SK-N-SH treated with all-trans-retinoic acid at 6 μM for 48 hours (cell line): ENCODE measurements around the gene FAM200A.
"Not testable (repeated sequence)": the region's sequence is repeated elsewhere in the genome, so short reads cannot be mapped to it uniquely, and the experiment has no call there.

ENCODE experiments used
- ATAC-seq: fragments of 200-7000 bp; cut with Tn5 transposase; 3 replicates; pipeline ENCODE4 v1.9.1; 2020; ENCODE audit warnings: mild to moderate bottlenecking, moderate library complexity
- ARNTL ChIP-seq: fragments of 450-650 bp; formaldehyde crosslinking; IDR thresholded peaks from 2 replicates; pipeline ENCODE4 v1.5.0; 2020; ENCODE audit warnings: low read depth, mild to moderate bottlenecking, moderate library complexity, borderline replicate concordance
- BACH2 ChIP-seq: fragments of 250-450 bp; sonication (Bioruptor Pico); IDR thresholded peaks from 2 replicates; pipeline ENCODE4 v1.9.0; 2021; ENCODE audit warnings: mild to moderate bottlenecking, borderline replicate concordance
- CSDC2 ChIP-seq: fragments of 250-450 bp; sonication (Bioruptor Pico); IDR thresholded peaks from 2 replicates; pipeline ENCODE4 v1.5.0; 2020; ENCODE audit warnings: mild to moderate bottlenecking, moderate library complexity
- CSRNP3 ChIP-seq: fragments of 250-450 bp; sonication (Bioruptor Pico); IDR thresholded peaks from 2 replicates; pipeline ENCODE4 v1.5.1; 2021; ENCODE audit warnings: mild to moderate bottlenecking, moderate library complexity
- GLIS3 ChIP-seq: fragments of 250-450 bp; sonication (Bioruptor Pico); IDR thresholded peaks from 2 replicates; pipeline ENCODE4 v1.5.0; 2020; ENCODE audit warnings: mild to moderate bottlenecking, moderate library complexity
- ISL1 ChIP-seq: fragments of 250-450 bp; sonication (Bioruptor Pico); IDR thresholded peaks from 2 replicates; pipeline ENCODE4 v2.1.2; 2022; ENCODE audit warnings: mild to moderate bottlenecking, moderate library complexity
- OSR1 ChIP-seq: fragments of 250-450 bp; sonication (Bioruptor Pico); IDR thresholded peaks from 2 replicates; pipeline ENCODE4 v1.8.0; 2022; ENCODE audit warnings: moderate library complexity, mild to moderate bottlenecking, inconsistent platforms
- POU6F1 ChIP-seq: fragments of 250-450 bp; sonication (Bioruptor Pico); IDR thresholded peaks from 2 replicates; pipeline ENCODE4 v1.8.0; 2021; ENCODE audit warnings: low read depth, mild to moderate bottlenecking, moderate library complexity, borderline replicate concordance
- PPARA ChIP-seq: fragments of 250-450 bp; sonication (Bioruptor Pico); IDR thresholded peaks from 2 replicates; pipeline ENCODE4 v1.5.0; 2020; ENCODE audit warnings: mild to moderate bottlenecking, borderline replicate concordance
- RARB ChIP-seq: fragments of 250-450 bp; sonication (Bioruptor Pico); IDR thresholded peaks from 2 replicates; pipeline ENCODE4 v1.8.0; 2021; ENCODE audit warnings: mild to moderate bottlenecking, moderate library complexity
- SNAI2 ChIP-seq: fragments of 250-450 bp; sonication (Bioruptor Pico); IDR thresholded peaks from 2 replicates; pipeline ENCODE4 v1.5.0; 2020; ENCODE audit warnings: mild to moderate bottlenecking, moderate library complexity
- TCF4 ChIP-seq: fragments of 250-450 bp; sonication (Bioruptor Pico); IDR thresholded peaks from 2 replicates; pipeline ENCODE4 v1.8.0; 2021; ENCODE audit warnings: mild to moderate bottlenecking, moderate library complexity, borderline replicate concordance
- ZC3H10 ChIP-seq: fragments of 250-450 bp; sonication (Bioruptor Pico); IDR thresholded peaks from 2 replicates; pipeline ENCODE4 v1.5.1; 2021; ENCODE audit warnings: mild to moderate bottlenecking, moderate library complexity
- ZNF565 ChIP-seq: fragments of 450-650 bp; formaldehyde crosslinking; conservative IDR thresholded peaks from 2 replicates; pipeline ENCODE4 v1.5.0; 2020; ENCODE audit warnings: low read depth, mild to moderate bottlenecking, moderate library complexity
- ZNF70 ChIP-seq: fragments of 450-650 bp; formaldehyde crosslinking; IDR thresholded peaks from 2 replicates; pipeline ENCODE4 v1.5.0; 2020; ENCODE audit warnings: mild to moderate bottlenecking, moderate library complexity
- ZNF8 ChIP-seq: fragments of 450-650 bp; formaldehyde crosslinking; IDR thresholded peaks from 2 replicates; pipeline ENCODE4 v1.5.0; 2020; ENCODE audit warnings: mild to moderate bottlenecking, moderate library complexity
- TF ChIP-seq, protein P1 (sequence below): fragments of 250-450 bp; sonication (Bioruptor Pico); IDR thresholded peaks from 2 replicates; pipeline ENCODE4 v1.8.0; 2020; ENCODE audit warnings: mild to moderate bottlenecking, moderate library complexity, borderline replicate concordance
- TF ChIP-seq, protein P2 (sequence below): fragments of 250-450 bp; sonication (Bioruptor Pico); IDR thresholded peaks from 2 replicates; pipeline ENCODE4 v1.5.0; 2020; ENCODE audit warnings: mild to moderate bottlenecking, moderate library complexity
- TF ChIP-seq, protein P3 (sequence below): fragments of 250-450 bp; sonication (Bioruptor Pico); IDR thresholded peaks from 2 replicates; pipeline ENCODE4 v1.5.1; 2020; ENCODE audit warnings: low read depth, mild to moderate bottlenecking, moderate library complexity

The FAM200A gene

DNA sequence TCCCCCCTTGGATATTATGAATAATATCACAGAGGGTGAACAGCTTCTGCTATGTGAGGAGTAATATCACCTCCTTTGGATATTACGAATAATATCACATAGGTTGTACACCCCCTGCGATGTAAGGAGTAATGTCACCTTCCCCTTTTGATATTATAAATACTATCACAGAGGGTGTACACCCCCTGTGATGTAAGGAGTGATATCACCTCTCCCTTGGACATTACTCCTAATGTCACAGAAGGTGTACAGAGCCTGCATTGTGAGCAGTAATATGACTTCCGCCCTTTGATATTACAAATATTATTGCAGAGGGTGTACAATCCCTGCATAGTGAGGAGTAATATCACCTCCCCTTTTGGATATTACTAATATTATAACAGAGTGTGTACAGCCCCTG, 37.0 kb upstream of the FAM200A start:
- no peak for TF ChIP-seq CSRNP3 (CRISPR knock-in tag)
- TF ChIP-seq ZNF70: no peak
- no peak for TF ChIP-seq TCF4
- TF ChIP-seq BACH2 (CRISPR knock-in tag): no peak
- TF ChIP-seq, protein P1, sequence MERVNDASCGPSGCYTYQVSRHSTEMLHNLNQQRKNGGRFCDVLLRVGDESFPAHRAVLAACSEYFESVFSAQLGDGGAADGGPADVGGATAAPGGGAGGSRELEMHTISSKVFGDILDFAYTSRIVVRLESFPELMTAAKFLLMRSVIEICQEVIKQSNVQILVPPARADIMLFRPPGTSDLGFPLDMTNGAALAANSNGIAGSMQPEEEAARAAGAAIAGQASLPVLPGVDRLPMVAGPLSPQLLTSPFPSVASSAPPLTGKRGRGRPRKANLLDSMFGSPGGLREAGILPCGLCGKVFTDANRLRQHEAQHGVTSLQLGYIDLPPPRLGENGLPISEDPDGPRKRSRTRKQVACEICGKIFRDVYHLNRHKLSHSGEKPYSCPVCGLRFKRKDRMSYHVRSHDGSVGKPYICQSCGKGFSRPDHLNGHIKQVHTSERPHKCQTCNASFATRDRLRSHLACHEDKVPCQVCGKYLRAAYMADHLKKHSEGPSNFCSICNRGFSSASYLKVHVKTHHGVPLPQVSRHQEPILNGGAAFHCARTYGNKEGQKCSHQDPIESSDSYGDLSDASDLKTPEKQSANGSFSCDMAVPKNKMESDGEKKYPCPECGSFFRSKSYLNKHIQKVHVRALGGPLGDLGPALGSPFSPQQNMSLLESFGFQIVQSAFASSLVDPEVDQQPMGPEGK (CRISPR knock-in tag): no peak
- TF ChIP-seq CSDC2 (CRISPR knock-in tag): no peak
- TF ChIP-seq, protein P2, sequence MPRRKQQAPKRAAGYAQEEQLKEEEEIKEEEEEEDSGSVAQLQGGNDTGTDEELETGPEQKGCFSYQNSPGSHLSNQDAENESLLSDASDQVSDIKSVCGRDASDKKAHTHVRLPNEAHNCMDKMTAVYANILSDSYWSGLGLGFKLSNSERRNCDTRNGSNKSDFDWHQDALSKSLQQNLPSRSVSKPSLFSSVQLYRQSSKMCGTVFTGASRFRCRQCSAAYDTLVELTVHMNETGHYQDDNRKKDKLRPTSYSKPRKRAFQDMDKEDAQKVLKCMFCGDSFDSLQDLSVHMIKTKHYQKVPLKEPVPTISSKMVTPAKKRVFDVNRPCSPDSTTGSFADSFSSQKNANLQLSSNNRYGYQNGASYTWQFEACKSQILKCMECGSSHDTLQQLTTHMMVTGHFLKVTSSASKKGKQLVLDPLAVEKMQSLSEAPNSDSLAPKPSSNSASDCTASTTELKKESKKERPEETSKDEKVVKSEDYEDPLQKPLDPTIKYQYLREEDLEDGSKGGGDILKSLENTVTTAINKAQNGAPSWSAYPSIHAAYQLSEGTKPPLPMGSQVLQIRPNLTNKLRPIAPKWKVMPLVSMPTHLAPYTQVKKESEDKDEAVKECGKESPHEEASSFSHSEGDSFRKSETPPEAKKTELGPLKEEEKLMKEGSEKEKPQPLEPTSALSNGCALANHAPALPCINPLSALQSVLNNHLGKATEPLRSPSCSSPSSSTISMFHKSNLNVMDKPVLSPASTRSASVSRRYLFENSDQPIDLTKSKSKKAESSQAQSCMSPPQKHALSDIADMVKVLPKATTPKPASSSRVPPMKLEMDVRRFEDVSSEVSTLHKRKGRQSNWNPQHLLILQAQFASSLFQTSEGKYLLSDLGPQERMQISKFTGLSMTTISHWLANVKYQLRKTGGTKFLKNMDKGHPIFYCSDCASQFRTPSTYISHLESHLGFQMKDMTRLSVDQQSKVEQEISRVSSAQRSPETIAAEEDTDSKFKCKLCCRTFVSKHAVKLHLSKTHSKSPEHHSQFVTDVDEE (CRISPR knock-in tag): no peak
- TF ChIP-seq GLIS3 (CRISPR knock-in tag): no peak
- no peak for TF ChIP-seq ISL1 (CRISPR knock-in tag)
- TF ChIP-seq OSR1 (CRISPR knock-in tag): no peak
- TF ChIP-seq RARB (CRISPR knock-in tag): no peak
- no peak for TF ChIP-seq ZNF8 (CRISPR knock-in tag)
- TF ChIP-seq ZC3H10 (CRISPR knock-in tag): no peak
- no peak for TF ChIP-seq POU6F1
- TF ChIP-seq SNAI2 (CRISPR knock-in tag): no peak
- no peak for TF ChIP-seq PPARA (CRISPR knock-in tag)
- no peak for ATAC-seq

DNA sequence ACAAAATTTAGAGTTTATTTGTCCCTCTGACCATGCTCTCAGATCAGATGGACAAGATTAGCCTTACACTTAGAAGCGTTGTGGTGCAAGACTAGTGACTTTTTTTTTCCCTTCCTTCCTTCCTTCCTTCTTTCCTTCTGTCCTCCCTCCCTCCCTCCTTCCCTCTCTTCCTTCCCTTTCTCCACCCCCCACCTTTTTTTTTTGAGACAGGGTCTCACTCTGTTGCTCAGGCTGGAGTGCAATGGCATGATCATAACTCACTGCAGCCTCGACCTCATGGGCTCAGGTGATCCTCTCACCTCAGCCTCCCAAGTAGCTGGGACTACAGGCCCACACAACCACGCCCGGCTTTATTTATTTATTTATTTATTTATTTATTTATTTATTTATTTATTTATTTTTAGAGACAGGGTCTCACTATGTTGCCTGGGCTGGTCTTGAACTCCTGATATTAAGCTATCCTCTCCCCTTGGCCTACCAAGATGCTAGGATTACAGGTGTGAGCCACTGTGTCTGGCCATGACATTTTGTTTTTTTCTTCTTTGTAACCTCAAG, 28.9 kb upstream of the FAM200A start:
- not testable (repeated sequence) for ATAC-seq

DNA sequence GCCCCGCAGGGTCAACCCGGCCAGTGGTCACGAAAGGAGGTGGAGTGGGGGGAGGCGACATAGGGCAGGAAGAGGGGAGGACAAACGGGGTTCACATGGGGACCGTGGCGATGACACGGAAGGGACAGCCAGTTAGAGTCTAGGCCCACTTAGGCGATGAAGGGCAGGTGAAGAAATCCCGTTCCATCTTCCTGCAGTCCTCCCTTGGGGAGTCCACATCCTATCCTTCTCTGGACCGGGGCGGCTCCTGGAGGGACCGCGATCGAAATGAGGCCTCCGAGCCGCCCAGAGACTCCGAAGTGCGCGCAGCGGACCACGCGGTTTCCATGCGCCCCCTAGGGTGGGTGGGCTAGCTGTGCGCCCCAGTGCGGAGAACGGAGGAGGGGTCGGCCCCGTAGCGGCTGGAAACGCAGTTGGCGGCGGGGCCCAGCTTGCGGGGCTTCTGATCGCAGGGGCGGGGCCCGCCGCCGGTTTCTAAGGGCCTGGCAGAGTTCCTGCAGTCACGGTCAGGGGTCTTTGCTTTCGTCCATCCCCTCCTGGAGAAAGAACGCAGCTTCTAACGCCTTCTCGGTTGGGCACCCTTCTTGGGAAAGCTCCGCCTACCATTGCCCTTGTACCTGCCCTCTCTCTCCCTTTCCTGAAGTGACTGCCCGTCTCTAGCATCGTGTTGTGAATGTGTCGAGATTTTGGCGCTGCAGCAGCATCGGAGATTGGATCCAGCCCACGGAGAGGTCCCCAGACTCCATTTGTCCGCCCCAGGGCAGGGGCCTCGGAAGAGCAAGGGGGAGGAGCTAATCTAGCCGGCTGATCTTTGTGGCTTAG, 28.3 kb upstream of the FAM200A start:
- ATAC-seq: peak; percentile 81
- TF ChIP-seq, protein P3, sequence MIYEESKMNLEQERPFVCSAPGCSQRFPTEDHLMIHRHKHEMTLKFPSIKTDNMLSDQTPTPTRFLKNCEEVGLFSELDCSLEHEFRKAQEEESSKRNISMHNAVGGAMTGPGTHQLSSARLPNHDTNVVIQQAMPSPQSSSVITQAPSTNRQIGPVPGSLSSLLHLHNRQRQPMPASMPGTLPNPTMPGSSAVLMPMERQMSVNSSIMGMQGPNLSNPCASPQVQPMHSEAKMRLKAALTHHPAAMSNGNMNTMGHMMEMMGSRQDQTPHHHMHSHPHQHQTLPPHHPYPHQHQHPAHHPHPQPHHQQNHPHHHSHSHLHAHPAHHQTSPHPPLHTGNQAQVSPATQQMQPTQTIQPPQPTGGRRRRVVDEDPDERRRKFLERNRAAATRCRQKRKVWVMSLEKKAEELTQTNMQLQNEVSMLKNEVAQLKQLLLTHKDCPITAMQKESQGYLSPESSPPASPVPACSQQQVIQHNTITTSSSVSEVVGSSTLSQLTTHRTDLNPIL (CRISPR knock-in tag): no peak
- 0 out of 2 replicates have a peak, but pooled peaks have one; percentile 19 for TF ChIP-seq ZNF70
- TF ChIP-seq SNAI2 (CRISPR knock-in tag): 0 out of 2 replicates have a peak, but pooled peaks have one; percentile 55

DNA sequence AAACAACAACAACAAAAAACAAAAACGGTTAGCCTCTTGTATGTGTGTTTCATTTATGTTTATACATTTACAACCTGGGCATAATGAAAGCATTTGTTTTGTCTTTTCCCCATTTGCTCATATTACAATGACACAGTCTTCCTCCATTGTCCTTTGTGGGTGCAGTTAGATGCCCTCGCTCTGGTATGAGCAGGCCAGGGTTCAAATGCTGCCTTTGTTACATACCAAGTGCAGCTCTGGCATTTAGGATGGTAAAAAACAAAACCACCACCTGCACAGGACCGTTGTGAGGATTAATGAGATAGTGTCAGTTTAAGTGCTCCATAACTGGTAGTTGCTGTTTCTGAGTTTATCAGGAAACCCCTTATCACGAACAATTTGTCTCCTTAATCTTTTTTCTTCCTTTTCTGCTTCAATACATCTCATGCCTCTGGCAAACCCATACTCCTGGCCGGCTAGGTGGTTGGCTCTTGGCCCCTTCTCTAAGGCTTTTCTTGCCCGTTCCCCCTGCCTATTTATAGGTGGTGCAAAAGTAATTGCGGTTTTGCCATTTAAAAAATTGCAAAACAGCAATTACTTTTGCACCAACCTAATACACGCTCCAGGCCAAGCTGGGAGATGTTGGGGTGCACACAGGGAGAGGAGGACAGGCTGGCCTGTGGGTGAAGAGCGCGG, 27.5 kb upstream of the FAM200A start:
- ATAC-seq: no peak
- TF ChIP-seq SNAI2 (CRISPR knock-in tag) (no peak), RARB (CRISPR knock-in tag) (no peak), ARNTL (CRISPR knock-in tag) (no peak), BACH2 (CRISPR knock-in tag) (no peak), OSR1 (CRISPR knock-in tag) (no peak), ZC3H10 (CRISPR knock-in tag) (no peak), ZNF70 (no peak), ZNF565 (CRISPR knock-in tag) (no peak)
- TF ChIP-seq, protein P2 (CRISPR knock-in tag): no peak
- TF ChIP-seq, protein P1 (CRISPR knock-in tag): no peak
